ENCODE data around the gene HBD. TPM values are rescaled to one million over a fixed set of nuclear protein-coding genes. Genes with fewer than 3 reads are reported as not detected.

HBD gene
- total and polyA plus RNA-seq, 9 of the 15 experiments (the other 6 are each of a cell fraction or from before 2014, with no cell fraction given): 11.8 to 169 (median 36.0) TPM

GRCh38 chr11:5274395-5274794 is 40.1 kb upstream of the HBD start:
- H3K27ac ChIP-seq (ENCODE audit: extremely low read depth, low read depth, low read length): peak overlapping the region; percentile 87
- H3K36me3 ChIP-seq (ENCODE audit: control insufficient read depth, insufficient read depth, low read length): peaks cover 30% of the 10 kb centered on the region
- in situ Hi-C loops (cut with MboI): no loop called here
- H2AFZ ChIP-seq (ENCODE audit: low read depth, low read length): peak overlapping the region; percentile 56
- H3K79me2 ChIP-seq (ENCODE audit: control insufficient read depth, insufficient read depth, low read length): peaks cover 71% of the 10 kb centered on the region
- no peak overlapping the region for H3K4me3 ChIP-seq
- peak overlapping the region; percentile 47 to 54; a peak in 3 of 4 replicates for H3K9ac ChIP-seq (ENCODE audit: insufficient read depth in 1 of 2, low read depth in 2 of 2, low read length in 2 of 2)
- H3K9me3 ChIP-seq (replicated peaks; ENCODE audit: control insufficient read depth, insufficient read depth, low read depth, low read length): no peaks in the 10 kb centered on the region
- WGBS (ENCODE audit: insufficient coverage, low coverage, missing lambda C conversion rate): 61% methylated on average over 5 of the region's 5 CpGs
- H3K9me1 ChIP-seq (ENCODE audit: control insufficient read depth, insufficient read depth, low read length): no peaks in the 10 kb centered on the region
- no peak for FAIRE-seq
- CTCF ChIA-PET (ENCODE audit: low intra/inter-chr PET ratio): no interaction called here
- peak overlapping the region; percentile 63 for H3K4me2 ChIP-seq (ENCODE audit: insufficient read depth, low read length)
- H4K20me1 ChIP-seq (replicated peaks; ENCODE audit: control insufficient read depth, insufficient read depth, low read length): no peaks in the 10 kb centered on the region
- DNase-seq (ENCODE audit: extremely low read depth in 1 of 4, low spot score in 3 of 4): no peak
- no peak for ATAC-seq
- POLR2A ChIA-PET: interaction anchor here (1.4 to 2.7 kb wide), 2 partner anchors 12 to 15 kb away, joined by 4 to 15 read pairs; no protein-coding TSS in a partner anchor
- no peaks in the 10 kb centered on the region for H3K27me3 ChIP-seq (ENCODE audit: control insufficient read depth in 2 of 2, insufficient read depth in 2 of 2, low read length in 2 of 2)
- no TSS peak for BruUV-seq (replicated peaks)
- peaks cover 26 to 74% of the 10 kb centered on the region in 2 experiments for H3K4me1 ChIP-seq (replicated peaks in 1 of 2; ENCODE audit: control insufficient read depth in 2 of 2, insufficient read depth in 2 of 2, low read length in 2 of 2)
- intact Hi-C loops (cut with micrococcal nuclease): no loop called here
- 0 out of 2 replicates have a peak, but pooled peaks have one; percentile 24 for TF ChIP-seq SMARCA4 (IDR thresholded peaks at IDR 0.05)
- no peak for TF ChIP-seq HBP1 (CRISPR knock-in tag; IDR thresholded peaks at IDR 0.05)
- TF ChIP-seq ARID1B (IDR thresholded peaks at IDR 0.05): no peak
- TF ChIP-seq ZNF277 (CRISPR knock-in tag; IDR thresholded peaks at IDR 0.05; ENCODE audit: borderline replicate concordance): no peak
- no peak for TF ChIP-seq ZNF561 (CRISPR knock-in tag; conservative IDR thresholded peaks at IDR 0.05)
- no peak for TF ChIP-seq NR4A1 (CRISPR knock-in tag; IDR thresholded peaks at IDR 0.05)
- no peak for TF ChIP-seq NR4A1 (tag; IDR thresholded peaks at IDR 0.05)
- no peak for TF ChIP-seq RBBP5 (IDR thresholded peaks at IDR 0.05; ENCODE audit: borderline replicate concordance, insufficient read depth, low read length, poor library complexity, severe bottlenecking)
- no peak for TF ChIP-seq KHSRP (IDR thresholded peaks at IDR 0.05)
- no peak for TF ChIP-seq ZMIZ1 (IDR thresholded peaks at IDR 0.05; ENCODE audit: low read depth in 2 of 2, low read length in 2 of 2)
- TF ChIP-seq NEUROD1 (IDR thresholded peaks at IDR 0.05; ENCODE audit: borderline replicate concordance, low read depth, low read length, partially characterized antibody): no peak
- TF ChIP-seq CSDE1 (IDR thresholded peaks at IDR 0.05): no peak
- 0 out of 2 replicates have a peak, but pooled peaks have one; percentile 12 for TF ChIP-seq SMAD4 (CRISPR knock-in tag; conservative IDR thresholded peaks at IDR 0.05)
- TF ChIP-seq DMBX1 (CRISPR knock-in tag; IDR thresholded peaks at IDR 0.05; ENCODE audit: borderline replicate concordance): peak; percentile 43; the same call in 1 of the 2 replicates
- TF ChIP-seq PML (IDR thresholded peaks at IDR 0.05; ENCODE audit: low read length): no peak
- peak; percentile 44; the same call in 1 of the 2 replicates for TF ChIP-seq ATF7 (IDR thresholded peaks at IDR 0.05)
- TF ChIP-seq MCM2 (IDR thresholded peaks at IDR 0.05; ENCODE audit: low read depth): no peak

All from K562 (cell line).